Nephron progenitor cell (in vitro differentiated cells): Measurements from ENCODE around the gene LRRC14B.
"Not testable (repeated sequence)": the region's sequence is repeated elsewhere in the genome, so short reads cannot be mapped to it uniquely, and the experiment has no call there.

Experiments used
- DNase-seq: peaks from one replicate; pipeline ENCODE4 v3.0.0; 2021
- H3K27ac Mint-ChIP-seq: 2 replicates; pipeline ENCODE4 v1.8.0; 2021; ENCODE audit warnings: mild to moderate bottlenecking, moderate library complexity, mixed read lengths
- H3K27me3 Mint-ChIP-seq: 2 replicates; pipeline ENCODE4 v1.8.0; 2021; ENCODE audit warnings: mild to moderate bottlenecking, low read depth, mixed read lengths; ENCODE audit not compliant: poor library complexity
- H3K36me3 Mint-ChIP-seq: 2 replicates; pipeline ENCODE4 v1.8.0; 2021; ENCODE audit warnings: low read depth, mixed read lengths
- H3K4me1 Mint-ChIP-seq: 2 replicates; pipeline ENCODE4 v1.8.0; 2021; ENCODE audit warnings: mixed read lengths
- H3K4me3 Mint-ChIP-seq: 2 replicates; pipeline ENCODE4 v1.8.0; 2021; ENCODE audit warnings: mild to moderate bottlenecking, moderate library complexity, mixed read lengths
- H3K9me3 Mint-ChIP-seq: 2 replicates; pipeline ENCODE4 v1.8.0; 2021; ENCODE audit warnings: mild to moderate bottlenecking, moderate library complexity, mixed read lengths
- CTCF ChIP-seq: fragments of 200-600 bp; sonication (generic); IDR thresholded peaks from 2 replicates; pipeline ENCODE4 v1.5.0; 2021; ENCODE audit warnings: antibody characterized with exemption

The LRRC14B gene

GRCh38 chr5:206406-206805, 15.1 kb downstream of the LRRC14B start:
- no peak overlapping the region for H3K4me3 Mint-ChIP-seq
- H3K9me3 Mint-ChIP-seq: no peaks in the 10 kb centered on the region
- H3K4me1 Mint-ChIP-seq: peaks cover 49% of the 10 kb centered on the region
- no peak overlapping the region for H3K27ac Mint-ChIP-seq
- peaks cover 41% of the 10 kb centered on the region for H3K36me3 Mint-ChIP-seq
- no peaks in the 10 kb centered on the region for H3K27me3 Mint-ChIP-seq
- no peak for TF ChIP-seq CTCF
- DNase-seq: no peak

DNA sequence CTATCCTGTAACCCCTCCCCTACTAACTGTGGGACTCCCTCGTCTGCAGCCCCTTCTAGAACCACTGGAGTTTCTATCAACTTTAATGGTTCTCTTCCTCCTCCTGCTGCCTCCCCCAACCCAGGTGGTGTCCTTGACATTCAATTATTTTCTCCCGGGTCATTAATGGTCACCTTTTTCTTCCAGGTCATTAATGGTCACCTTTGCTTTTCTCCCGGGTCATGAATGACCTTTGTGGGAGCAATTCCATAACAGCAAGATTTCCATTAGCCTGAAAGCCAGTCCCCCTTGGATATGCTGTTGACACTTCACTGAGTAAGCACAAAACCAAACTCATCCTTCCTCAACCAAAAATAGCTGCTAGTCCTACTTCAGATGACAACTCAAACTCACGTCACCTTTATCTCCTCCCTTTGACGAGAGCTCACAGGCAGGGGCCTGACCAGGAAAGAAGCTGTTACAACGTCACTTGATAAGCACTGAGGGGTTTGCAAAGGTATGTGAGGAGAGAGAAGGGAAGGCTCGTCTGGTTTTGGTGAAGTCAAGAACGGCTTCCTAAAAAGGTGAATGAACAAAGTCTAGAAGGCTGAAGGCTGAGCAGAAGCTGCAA, 15.7 kb downstream of the LRRC14B start:
- Mint-ChIP-seq H3K4me1 (peaks cover 43% of the 10 kb centered on the region), H3K9me3 (no peaks in the 10 kb centered on the region), H3K4me3 (no peak overlapping the region), H3K27ac (peak overlapping the region; percentile 10), H3K27me3 (no peaks in the 10 kb centered on the region), H3K36me3 (peaks cover 41% of the 10 kb centered on the region)
- TF ChIP-seq CTCF: no peak
- DNase-seq: no peak

GRCh38 chr5:207599-207998, 16.3 kb downstream of the LRRC14B start:
- DNase-seq: no peak
- no peaks in the 10 kb centered on the region for H3K9me3 Mint-ChIP-seq
- no peak for TF ChIP-seq CTCF
- H3K4me1 Mint-ChIP-seq: peaks cover 37% of the 10 kb centered on the region
- H3K36me3 Mint-ChIP-seq: peaks cover 39% of the 10 kb centered on the region
- no peak overlapping the region for H3K27ac Mint-ChIP-seq
- H3K27me3 Mint-ChIP-seq: no peaks in the 10 kb centered on the region
- no peak overlapping the region for H3K4me3 Mint-ChIP-seq

DNA sequence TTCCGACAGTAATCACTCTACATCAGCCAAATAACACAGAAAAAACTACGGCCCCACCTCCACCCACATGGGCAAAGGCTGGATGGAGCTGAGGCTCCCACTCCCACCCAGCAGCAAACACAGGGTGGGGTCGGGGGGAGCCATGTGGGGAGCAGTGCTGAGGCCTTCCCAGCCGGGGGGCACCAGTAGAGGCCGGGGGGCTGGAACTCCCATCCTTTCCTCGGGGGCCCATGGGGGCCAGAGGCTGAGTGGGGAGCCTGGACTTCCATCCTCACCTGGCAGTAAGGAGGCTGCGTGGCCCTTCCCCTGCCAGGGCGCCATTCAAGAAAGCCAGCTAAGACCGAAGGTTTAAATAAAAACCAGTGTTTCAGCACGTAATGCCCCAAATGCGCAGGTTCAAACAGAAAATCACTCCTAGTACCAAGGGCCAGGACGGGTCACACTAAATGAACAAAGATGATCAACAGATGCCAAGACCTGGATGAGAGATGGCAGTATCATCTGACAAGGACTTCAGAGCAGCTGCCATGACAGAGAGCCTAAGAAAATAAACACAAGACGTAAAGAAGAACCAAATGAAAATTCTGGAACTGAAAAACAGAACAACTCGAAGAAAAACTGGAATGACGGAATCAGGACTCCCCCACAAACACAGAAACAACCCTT, 17.3 kb downstream of the LRRC14B start:
- no peak for DNase-seq
- Mint-ChIP-seq H3K27me3 (no peaks in the 10 kb centered on the region), H3K36me3 (peaks cover 37% of the 10 kb centered on the region), H3K9me3 (no peaks in the 10 kb centered on the region), H3K4me1 (peaks cover 36% of the 10 kb centered on the region), H3K4me3 (no peak overlapping the region), H3K27ac (peak overlapping the region; percentile 80)
- no peak for TF ChIP-seq CTCF

- no peak overlapping the region for H3K4me3 Mint-ChIP-seq
- H3K36me3 Mint-ChIP-seq: peaks cover 23% of the 10 kb centered on the region
- no peak for DNase-seq
- no peak for TF ChIP-seq CTCF
- peaks cover 42% of the 10 kb centered on the region for H3K4me1 Mint-ChIP-seq
- H3K9me3 Mint-ChIP-seq: no peaks in the 10 kb centered on the region
- no peak overlapping the region for H3K27ac Mint-ChIP-seq
- H3K27me3 Mint-ChIP-seq: no peaks in the 10 kb centered on the region
These were observed 22.6 kb downstream of the LRRC14B start for GRCh38 chr5:213803-214395.

DNA sequence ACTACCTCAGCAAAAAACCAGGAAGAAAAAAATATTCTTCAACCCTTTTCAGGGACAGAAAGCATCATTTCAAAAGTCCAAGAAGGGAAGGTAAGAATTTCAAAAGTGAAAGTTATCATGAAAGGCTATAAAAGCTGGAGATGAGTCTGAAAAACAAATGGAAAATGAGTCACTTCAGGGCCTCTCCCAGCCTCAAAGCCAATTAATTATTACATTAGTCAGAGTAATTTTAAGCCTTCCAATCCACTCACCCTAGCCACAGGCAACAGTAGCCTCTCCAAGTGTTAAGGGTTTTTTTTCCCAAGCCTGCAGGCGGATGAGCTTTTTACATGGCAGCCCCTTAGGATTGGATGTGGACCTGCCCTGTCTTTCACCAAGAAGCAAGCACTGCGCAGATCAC, 24.0 kb downstream of the LRRC14B start:
- H3K9me3 Mint-ChIP-seq, H3K27ac Mint-ChIP-seq, H3K27me3 Mint-ChIP-seq, DNase-seq: not testable (repeated sequence)
- H3K36me3 Mint-ChIP-seq: peaks cover 23% of the 10 kb centered on the region
- peak overlapping the region; percentile 44 for H3K4me3 Mint-ChIP-seq
- H3K4me1 Mint-ChIP-seq: peaks cover 45% of the 10 kb centered on the region

- not testable (repeated sequence) for H3K9me3 Mint-ChIP-seq, H3K4me3 Mint-ChIP-seq, H3K27me3 Mint-ChIP-seq, H3K27ac Mint-ChIP-seq, DNase-seq
- Mint-ChIP-seq H3K36me3 (peaks cover 23% of the 10 kb centered on the region), H3K4me1 (peaks cover 49% of the 10 kb centered on the region)
These were observed 24.8 kb downstream of the LRRC14B start for GRCh38 chr5:216076-216475.
